ENCODE results near the gene RAB30. TPM values are rescaled to one million over a fixed set of nuclear protein-coding genes. Genes with fewer than 3 reads are reported as not detected.

Gene RAB30
- 5.7 to 8.4 TPM (median 6.3 TPM) in 5 replicates for total RNA-seq (2022; extraction: Qiagen RNA extraction)

GRCh38 chr11:83071567-83072349 is at the start of gene RAB30:
RAB30 (minus strand) TSS chr11:83071897; CDS start chr11:82997316, 74,581 bp downstream.

Other genes starting within 250 kb of the RAB30 start
- 45.8 to 52.2 TPM (median 49.0 TPM) in 5 replicates for gene PRCP, start 171.5 kb downstream of the RAB30 start, total RNA-seq (2022; extraction: Qiagen RNA extraction)
- 13.7 to 17.9 TPM (median 15.3 TPM) in 5 replicates for gene DDIAS, start 170.2 kb downstream of the RAB30 start, total RNA-seq (2022; extraction: Qiagen RNA extraction)
- 22.1 to 26.9 TPM (median 25.2 TPM) in 5 replicates for gene PCF11, start 85.2 kb upstream of the RAB30 start, total RNA-seq (2022; extraction: Qiagen RNA extraction)
- gene ANKRD42, start 121.8 kb upstream of the RAB30 start, total RNA-seq (2022; extraction: Qiagen RNA extraction): 6.8 to 8.8 TPM (median 7.2 TPM) in 5 replicates
- gene CCDC90B, start 214.5 kb upstream of the RAB30 start, total RNA-seq (2022; extraction: Qiagen RNA extraction): 56.1 to 77.1 TPM (median 58.0 TPM) in 5 replicates

All from A549 treated with AZD2906 at 1 μM for 4 hours (cell line).